ENCODE measurements around the gene NR5A1.

DNA sequence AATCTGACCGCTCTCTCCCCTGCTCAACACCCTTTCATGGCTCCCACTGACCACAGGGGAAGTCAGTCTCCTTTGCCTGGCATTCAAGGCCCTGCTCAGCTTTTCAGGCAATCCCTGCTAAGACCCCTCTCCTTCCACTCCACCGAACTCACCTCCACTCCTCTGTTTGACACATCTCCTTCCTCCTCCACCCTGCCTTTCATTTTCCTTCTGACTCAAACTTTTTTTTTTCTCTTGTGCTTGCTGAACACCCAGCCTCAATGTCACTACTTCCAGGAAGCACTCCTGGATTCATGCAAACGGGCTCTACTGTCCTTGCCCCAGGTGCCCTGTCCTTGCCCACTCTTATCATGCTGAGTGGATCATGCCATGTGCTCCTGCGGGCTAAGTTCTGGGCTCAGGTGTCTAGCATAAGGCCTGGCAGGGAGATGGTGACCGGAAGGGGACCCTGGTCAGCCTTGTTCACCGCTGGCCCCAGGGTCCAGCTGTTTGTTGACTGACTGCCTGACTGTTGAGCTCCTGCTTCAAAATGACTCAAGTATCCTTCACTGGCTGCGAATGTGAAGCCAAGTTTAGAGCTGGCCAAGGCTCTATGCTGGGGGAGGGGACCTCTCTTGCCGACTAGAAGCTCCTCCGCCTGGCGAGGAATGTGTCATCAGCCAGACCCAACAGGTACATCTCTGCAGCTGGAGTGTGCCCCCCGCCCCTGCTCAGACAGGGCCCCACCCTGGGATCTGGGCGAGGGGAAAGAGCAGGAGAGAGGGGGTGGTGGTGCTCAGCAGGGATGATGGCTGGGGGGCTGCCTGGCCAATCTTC is 6.2 kb downstream of the NR5A1 start:
- TF ChIP-seq, protein P1, sequence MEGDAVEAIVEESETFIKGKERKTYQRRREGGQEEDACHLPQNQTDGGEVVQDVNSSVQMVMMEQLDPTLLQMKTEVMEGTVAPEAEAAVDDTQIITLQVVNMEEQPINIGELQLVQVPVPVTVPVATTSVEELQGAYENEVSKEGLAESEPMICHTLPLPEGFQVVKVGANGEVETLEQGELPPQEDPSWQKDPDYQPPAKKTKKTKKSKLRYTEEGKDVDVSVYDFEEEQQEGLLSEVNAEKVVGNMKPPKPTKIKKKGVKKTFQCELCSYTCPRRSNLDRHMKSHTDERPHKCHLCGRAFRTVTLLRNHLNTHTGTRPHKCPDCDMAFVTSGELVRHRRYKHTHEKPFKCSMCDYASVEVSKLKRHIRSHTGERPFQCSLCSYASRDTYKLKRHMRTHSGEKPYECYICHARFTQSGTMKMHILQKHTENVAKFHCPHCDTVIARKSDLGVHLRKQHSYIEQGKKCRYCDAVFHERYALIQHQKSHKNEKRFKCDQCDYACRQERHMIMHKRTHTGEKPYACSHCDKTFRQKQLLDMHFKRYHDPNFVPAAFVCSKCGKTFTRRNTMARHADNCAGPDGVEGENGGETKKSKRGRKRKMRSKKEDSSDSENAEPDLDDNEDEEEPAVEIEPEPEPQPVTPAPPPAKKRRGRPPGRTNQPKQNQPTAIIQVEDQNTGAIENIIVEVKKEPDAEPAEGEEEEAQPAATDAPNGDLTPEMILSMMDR (IDR thresholded peaks at IDR 0.05), result no peak
- TF ChIP-seq POLR2A (IDR thresholded peaks at IDR 0.05), result no peak

Measured in uterus (tissue), 2 donors.